HepG2 (cell line): ENCODE data around the gene BIRC6. TPM values are rescaled to one million over a fixed set of nuclear protein-coding genes. Genes with fewer than 3 reads are reported as not detected.

Experiments used
- CTCF ChIP-seq: sonication (generic); formaldehyde crosslinking; IDR thresholded peaks from 2 replicates; pipeline ENCODE4 v1.5.0; 2020; ENCODE audit warnings: mild to moderate bottlenecking, missing genetic modification reagents, moderate library complexity
- HNRNPLL ChIP-seq: fragments of 200-400 bp; formaldehyde crosslinking; IDR thresholded peaks from 2 replicates; pipeline ENCODE4 v1.6.1; 2017; ENCODE audit warnings: mild to moderate bottlenecking, low read depth, low read length; ENCODE audit not compliant: poor library complexity, severe bottlenecking
- IKZF5 ChIP-seq: IDR thresholded peaks from 2 replicates; pipeline ENCODE4 v1.6.1; 2018; ENCODE audit warnings: missing genetic modification reagents, mild to moderate bottlenecking, missing compliant biosample characterization
- JARID2 ChIP-seq: sonication (generic); formaldehyde crosslinking; IDR thresholded peaks from 2 replicates; pipeline ENCODE4 v1.8.1; 2023; ENCODE audit warnings: missing genetic modification reagents, inconsistent platforms; ENCODE audit not compliant: insufficient replicate concordance
- JUNB ChIP-seq: sonication (generic); formaldehyde crosslinking; IDR thresholded peaks from 2 replicates; pipeline ENCODE4 v1.8.0; 2022; ENCODE audit warnings: missing genetic modification reagents, mild to moderate bottlenecking, borderline replicate concordance
- KLF16 ChIP-seq, 2 experiments: sonication (generic) in 1 of 2; formaldehyde crosslinking in 1 of 2; IDR thresholded peaks; 2 replicates each; pipeline versions ENCODE4 v1.6.1 to v1.8.0; 2016 to 2023; ENCODE audit warnings: missing genetic modification reagents in 2 of 2, missing compliant biosample characterization in 1 of 2
- MEIS1 ChIP-seq: sonication (generic); formaldehyde crosslinking; IDR thresholded peaks from 2 replicates; pipeline ENCODE4 v1.9.0; 2021; ENCODE audit warnings: mild to moderate bottlenecking, missing genetic modification reagents, moderate library complexity, borderline replicate concordance
- MYPOP ChIP-seq: sonication (generic); formaldehyde crosslinking; IDR thresholded peaks from 2 replicates; pipeline ENCODE4 v1.8.1; 2023; ENCODE audit warnings: mild to moderate bottlenecking, moderate library complexity, missing genetic modification reagents
- NR2C2 ChIP-seq: sonication (generic); formaldehyde crosslinking; IDR thresholded peaks from 2 replicates; pipeline ENCODE4 v1.4.0; 2020; ENCODE audit warnings: missing genetic modification reagents, mild to moderate bottlenecking, moderate library complexity, borderline replicate concordance
- PPARG ChIP-seq: conservative IDR thresholded peaks from 2 replicates; pipeline ENCODE4 v1.6.1; 2016; ENCODE audit warnings: missing biosample characterization, missing genetic modification reagents
- ZNF121 ChIP-seq: sonication (generic); formaldehyde crosslinking; IDR thresholded peaks from 2 replicates; pipeline ENCODE4 v1.5.0; 2020; ENCODE audit warnings: mild to moderate bottlenecking, missing genetic modification reagents
- ZNF282 ChIP-seq: fragments of 450-650 bp; IDR thresholded peaks from 2 replicates; pipeline ENCODE4 v1.6.1; 2018; ENCODE audit not compliant: partially characterized antibody
- ZNF329 ChIP-seq: sonication (generic); formaldehyde crosslinking; IDR thresholded peaks from 2 replicates; pipeline ENCODE4 v1.9.0; 2021; ENCODE audit warnings: low read depth, mild to moderate bottlenecking, missing genetic modification reagents
- ZNF432 ChIP-seq: sonication (generic); formaldehyde crosslinking; IDR thresholded peaks from 2 replicates; pipeline ENCODE4 v1.5.0; 2020; ENCODE audit warnings: missing genetic modification reagents, mild to moderate bottlenecking, borderline replicate concordance
- ZNF577 ChIP-seq: sonication (generic); formaldehyde crosslinking; IDR thresholded peaks from 2 replicates; pipeline ENCODE4 v1.4.0; 2020; ENCODE audit warnings: mild to moderate bottlenecking, low read depth, missing genetic modification reagents, borderline replicate concordance
- ZNF720 ChIP-seq: sonication (generic); formaldehyde crosslinking; IDR thresholded peaks from 2 replicates; pipeline ENCODE4 v1.4.0; 2020; ENCODE audit warnings: missing genetic modification reagents
- ZNF724P ChIP-seq: sonication (generic); formaldehyde crosslinking; IDR thresholded peaks from 2 replicates; pipeline ENCODE4 v1.8.0; 2022; ENCODE audit warnings: missing genetic modification reagents, borderline replicate concordance
- polyA plus RNA-seq, 8 experiments: library from polyadenylated mRNA; depleted of rRNA in 3 of 8; stranded (reverse) in 7 of 8; unstranded in 1 of 8; fragments of >200 nt; fragmentation: Illumina TruSeq in 4 of 8; extraction: Trizol in 4 of 8; gene quantifications; 2 replicates each; pipeline versions ENCODE4 v1.2.1 to v1.2.3, GENCODE V29; 2011 to 2016; ENCODE audit warnings: low read depth in 4 of 8, missing spikeins in 1 of 8, mixed read lengths in 1 of 8; ENCODE audit not compliant: insufficient read depth in 1 of 8
- total RNA-seq, 5 experiments: library from RNA; depleted of rRNA; stranded (reverse); fragments of >200 nt; fragmentation: Illumina TruSeq; extraction: Trizol; gene quantifications; 2 replicates each; pipeline ENCODE4 v1.2.3, GENCODE V29; 2016; ENCODE audit warnings: low read depth in 1 of 5
- TF ChIP-seq, protein P1 (sequence below): sonication (generic); formaldehyde crosslinking; IDR thresholded peaks from 2 replicates; pipeline ENCODE4 v1.5.0; 2020; ENCODE audit warnings: missing genetic modification reagents, mild to moderate bottlenecking, borderline replicate concordance
- TF ChIP-seq, protein P2 (sequence below): sonication (generic); formaldehyde crosslinking; IDR thresholded peaks from 2 replicates; pipeline ENCODE4 v1.4.0; 2020; ENCODE audit warnings: missing genetic modification reagents

The BIRC6 gene
- total and polyA plus RNA-seq, 2 of the 13 experiments (the other 11 are each of a cell fraction or from before 2014, with no cell fraction given), result 65.6 to 120 TPM

DNA sequence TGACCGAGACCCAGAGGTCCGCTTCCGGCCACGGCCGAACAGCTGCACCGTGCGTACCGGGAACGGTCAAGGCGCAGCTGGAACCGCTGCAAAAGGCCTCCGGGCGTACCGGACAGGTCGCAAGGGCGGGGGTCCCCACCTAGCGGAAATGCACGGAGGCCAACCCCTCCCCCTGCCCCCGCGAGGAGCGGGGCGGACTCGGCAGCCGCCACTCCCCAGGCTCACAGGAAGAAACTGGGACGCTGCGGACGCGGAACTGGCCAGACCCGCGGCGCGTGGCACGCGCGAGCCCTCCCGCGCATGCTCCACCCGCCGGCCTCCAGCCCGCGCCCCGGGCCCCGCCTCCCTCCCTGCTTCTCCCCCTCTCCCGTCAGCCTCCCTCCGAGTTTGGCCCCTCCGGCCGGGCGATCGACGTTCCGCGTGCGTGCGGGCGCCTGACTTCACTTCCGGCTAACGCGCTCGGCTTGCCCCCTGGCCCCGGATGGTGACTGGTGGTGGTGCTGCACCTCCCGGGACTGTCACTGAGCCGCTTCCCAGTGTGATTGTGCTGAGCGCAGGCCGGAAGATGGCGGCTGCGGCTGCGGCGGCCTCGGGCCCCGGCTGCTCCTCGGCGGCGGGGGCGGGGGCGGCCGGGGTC is at the start of gene BIRC6 (continued):
- TF ChIP-seq CTCF (peak; percentile 37), ZNF432 (CRISPR knock-in tag) (no peak), ZNF329 (CRISPR knock-in tag) (peak; percentile 71; the same call in 1 of the 2 replicates), ZNF720 (peak; percentile 23; the same call in 1 of the 2 replicates), ZNF577 (CRISPR knock-in tag) (no peak), HNRNPLL (peak; percentile 89), JARID2 (CRISPR knock-in tag) (no peak), ZNF724P (peak; percentile 92), MEIS1 (peak; percentile 94), PPARG (peak; percentile 81), ZNF121 (CRISPR knock-in tag) (peak; percentile 59), NR2C2 (CRISPR knock-in tag) (peak; percentile 99), ZNF282 (no peak), IKZF5 (CRISPR knock-in tag) (peak; percentile 96), KLF16 (CRISPR knock-in tag; IDR thresholded peaks at IDR 0.05) (peak in 1 of 2 experiments; percentile 91; a peak in 2 of 4 replicates), MYPOP (CRISPR knock-in tag) (peak; percentile 75), JUNB (CRISPR knock-in tag) (peak; percentile 72; the same call in 1 of the 2 replicates)
- TF ChIP-seq, protein P1, sequence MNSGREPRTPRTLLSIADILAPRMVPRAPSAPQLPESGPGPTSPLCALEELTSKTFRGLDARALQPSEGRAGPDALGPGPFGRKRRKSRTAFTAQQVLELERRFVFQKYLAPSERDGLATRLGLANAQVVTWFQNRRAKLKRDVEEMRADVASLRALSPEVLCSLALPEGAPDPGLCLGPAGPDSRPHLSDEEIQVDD, result peak; percentile 57; the same call in 1 of the 2 replicates
- TF ChIP-seq, protein P2, sequence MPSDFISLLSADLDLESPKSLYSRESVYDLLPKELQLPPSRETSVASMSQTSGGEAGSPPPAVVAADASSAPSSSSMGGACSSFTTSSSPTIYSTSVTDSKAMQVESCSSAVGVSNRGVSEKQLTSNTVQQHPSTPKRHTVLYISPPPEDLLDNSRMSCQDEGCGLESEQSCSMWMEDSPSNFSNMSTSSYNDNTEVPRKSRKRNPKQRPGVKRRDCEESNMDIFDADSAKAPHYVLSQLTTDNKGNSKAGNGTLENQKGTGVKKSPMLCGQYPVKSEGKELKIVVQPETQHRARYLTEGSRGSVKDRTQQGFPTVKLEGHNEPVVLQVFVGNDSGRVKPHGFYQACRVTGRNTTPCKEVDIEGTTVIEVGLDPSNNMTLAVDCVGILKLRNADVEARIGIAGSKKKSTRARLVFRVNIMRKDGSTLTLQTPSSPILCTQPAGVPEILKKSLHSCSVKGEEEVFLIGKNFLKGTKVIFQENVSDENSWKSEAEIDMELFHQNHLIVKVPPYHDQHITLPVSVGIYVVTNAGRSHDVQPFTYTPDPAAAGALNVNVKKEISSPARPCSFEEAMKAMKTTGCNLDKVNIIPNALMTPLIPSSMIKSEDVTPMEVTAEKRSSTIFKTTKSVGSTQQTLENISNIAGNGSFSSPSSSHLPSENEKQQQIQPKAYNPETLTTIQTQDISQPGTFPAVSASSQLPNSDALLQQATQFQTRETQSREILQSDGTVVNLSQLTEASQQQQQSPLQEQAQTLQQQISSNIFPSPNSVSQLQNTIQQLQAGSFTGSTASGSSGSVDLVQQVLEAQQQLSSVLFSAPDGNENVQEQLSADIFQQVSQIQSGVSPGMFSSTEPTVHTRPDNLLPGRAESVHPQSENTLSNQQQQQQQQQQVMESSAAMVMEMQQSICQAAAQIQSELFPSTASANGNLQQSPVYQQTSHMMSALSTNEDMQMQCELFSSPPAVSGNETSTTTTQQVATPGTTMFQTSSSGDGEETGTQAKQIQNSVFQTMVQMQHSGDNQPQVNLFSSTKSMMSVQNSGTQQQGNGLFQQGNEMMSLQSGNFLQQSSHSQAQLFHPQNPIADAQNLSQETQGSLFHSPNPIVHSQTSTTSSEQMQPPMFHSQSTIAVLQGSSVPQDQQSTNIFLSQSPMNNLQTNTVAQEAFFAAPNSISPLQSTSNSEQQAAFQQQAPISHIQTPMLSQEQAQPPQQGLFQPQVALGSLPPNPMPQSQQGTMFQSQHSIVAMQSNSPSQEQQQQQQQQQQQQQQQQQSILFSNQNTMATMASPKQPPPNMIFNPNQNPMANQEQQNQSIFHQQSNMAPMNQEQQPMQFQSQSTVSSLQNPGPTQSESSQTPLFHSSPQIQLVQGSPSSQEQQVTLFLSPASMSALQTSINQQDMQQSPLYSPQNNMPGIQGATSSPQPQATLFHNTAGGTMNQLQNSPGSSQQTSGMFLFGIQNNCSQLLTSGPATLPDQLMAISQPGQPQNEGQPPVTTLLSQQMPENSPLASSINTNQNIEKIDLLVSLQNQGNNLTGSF (CRISPR knock-in tag), result peak; percentile 57
